Measurements from ENCODE around the gene MYRIP. TPM values are rescaled to one million over a fixed set of nuclear protein-coding genes. Genes with fewer than 3 reads are reported as not detected.

MYRIP gene
- total RNA-seq, 1 experiment from 2014 or later: 0.59 TPM

DNA sequence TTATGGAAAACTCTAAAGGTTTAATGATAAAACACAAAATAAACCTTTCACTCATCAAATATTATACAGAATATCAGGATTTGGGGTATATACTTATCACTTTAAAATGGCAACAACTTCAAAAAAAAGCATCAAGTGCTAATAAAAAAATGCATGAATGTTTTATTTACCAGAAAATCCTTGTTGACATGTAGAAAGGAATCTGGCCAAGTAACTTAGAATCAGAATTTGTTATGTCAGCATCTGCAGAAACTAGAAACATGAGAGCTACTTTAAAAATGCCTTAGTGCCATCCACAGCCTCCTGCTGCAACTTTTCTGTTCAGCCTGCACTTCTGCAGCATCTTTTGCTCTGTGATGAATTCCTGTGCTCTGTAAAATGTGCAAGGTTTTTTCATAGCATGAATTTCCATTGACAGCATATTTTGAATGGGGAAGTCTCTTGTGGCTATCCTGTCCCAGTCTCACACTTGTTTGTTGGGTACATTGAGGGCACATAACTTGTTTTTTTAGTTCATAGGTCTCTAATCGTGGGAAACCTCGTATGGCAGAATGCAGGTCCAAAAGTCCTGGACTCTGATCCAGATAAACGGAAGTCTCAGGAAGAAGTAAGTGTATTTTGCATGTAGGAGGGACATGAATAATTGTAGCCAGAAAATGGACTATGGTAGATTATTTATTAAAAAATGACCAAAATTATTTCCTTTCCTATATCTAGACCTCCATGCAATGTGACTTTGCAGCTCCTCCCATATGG lies 21.1 kb upstream of the MYRIP start:
- no peak overlapping the region for H3K4me3 Mint-ChIP-seq (ENCODE audit: unreplicated experiment)
- H3K27me3 Mint-ChIP-seq (ENCODE audit: insufficient read depth, unreplicated experiment): no peaks in the 10 kb centered on the region
- BruUV-seq (replicated peaks): no TSS peak
- H3K36me3 ChIP-seq (ENCODE audit: control insufficient read depth, insufficient read depth, low read length): no peaks in the 10 kb centered on the region
- CTCF ChIA-PET: no interaction called here
- H3K9me3 Mint-ChIP-seq (ENCODE audit: unreplicated experiment): no peaks in the 10 kb centered on the region
- TF ChIP-seq, protein P1, sequence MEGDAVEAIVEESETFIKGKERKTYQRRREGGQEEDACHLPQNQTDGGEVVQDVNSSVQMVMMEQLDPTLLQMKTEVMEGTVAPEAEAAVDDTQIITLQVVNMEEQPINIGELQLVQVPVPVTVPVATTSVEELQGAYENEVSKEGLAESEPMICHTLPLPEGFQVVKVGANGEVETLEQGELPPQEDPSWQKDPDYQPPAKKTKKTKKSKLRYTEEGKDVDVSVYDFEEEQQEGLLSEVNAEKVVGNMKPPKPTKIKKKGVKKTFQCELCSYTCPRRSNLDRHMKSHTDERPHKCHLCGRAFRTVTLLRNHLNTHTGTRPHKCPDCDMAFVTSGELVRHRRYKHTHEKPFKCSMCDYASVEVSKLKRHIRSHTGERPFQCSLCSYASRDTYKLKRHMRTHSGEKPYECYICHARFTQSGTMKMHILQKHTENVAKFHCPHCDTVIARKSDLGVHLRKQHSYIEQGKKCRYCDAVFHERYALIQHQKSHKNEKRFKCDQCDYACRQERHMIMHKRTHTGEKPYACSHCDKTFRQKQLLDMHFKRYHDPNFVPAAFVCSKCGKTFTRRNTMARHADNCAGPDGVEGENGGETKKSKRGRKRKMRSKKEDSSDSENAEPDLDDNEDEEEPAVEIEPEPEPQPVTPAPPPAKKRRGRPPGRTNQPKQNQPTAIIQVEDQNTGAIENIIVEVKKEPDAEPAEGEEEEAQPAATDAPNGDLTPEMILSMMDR (IDR thresholded peaks at IDR 0.05; ENCODE audit: insufficient read depth in 1 of 2, low read depth in 1 of 2, low read length in 1 of 2, severe bottlenecking in 1 of 2, unreplicated experiment in 1 of 2): no peak
- no peak overlapping the region for H3K4me3 ChIP-seq (ENCODE audit: low read depth, low read length)
- H3K27ac Mint-ChIP-seq (ENCODE audit: unreplicated experiment): no peak overlapping the region
- no peak for DNase-seq
- H3K9me3 ChIP-seq: no peaks in the 10 kb centered on the region
- H3K4me1 ChIP-seq: no peaks in the 10 kb centered on the region
- no peaks in the 10 kb centered on the region for H3K36me3 Mint-ChIP-seq (ENCODE audit: insufficient read depth, unreplicated experiment)
- intact Hi-C loops (cut with micrococcal nuclease; ENCODE audit: unreplicated experiment): no loop called here
- no peaks in the 10 kb centered on the region for H3K27me3 ChIP-seq (replicated peaks; ENCODE audit: control insufficient read depth, insufficient read depth, low read length)
- POLR2A ChIA-PET: no interaction called here
- H3K4me1 Mint-ChIP-seq (ENCODE audit: low read depth, unreplicated experiment): no peaks in the 10 kb centered on the region

- H3K4me1 ChIP-seq: no peaks in the 10 kb centered on the region
- DNase-seq: no peak
- CTCF ChIA-PET: no interaction called here
- no peaks in the 10 kb centered on the region for H3K4me1 Mint-ChIP-seq (ENCODE audit: low read depth, unreplicated experiment)
- H3K36me3 Mint-ChIP-seq (ENCODE audit: insufficient read depth, unreplicated experiment): no peaks in the 10 kb centered on the region
- no peak overlapping the region for H3K4me3 Mint-ChIP-seq (ENCODE audit: unreplicated experiment)
- TF ChIP-seq, protein P1 (IDR thresholded peaks at IDR 0.05; ENCODE audit: insufficient read depth in 1 of 2, low read depth in 1 of 2, low read length in 1 of 2, severe bottlenecking in 1 of 2, unreplicated experiment in 1 of 2): no peak
- no peak overlapping the region for H3K27ac Mint-ChIP-seq (ENCODE audit: unreplicated experiment)
- POLR2A ChIA-PET: no interaction called here
- no peak overlapping the region for H3K4me3 ChIP-seq (ENCODE audit: low read depth, low read length)
- no peaks in the 10 kb centered on the region for H3K27me3 ChIP-seq (replicated peaks; ENCODE audit: control insufficient read depth, insufficient read depth, low read length)
- peaks cover 7% of the 10 kb centered on the region for H3K27me3 Mint-ChIP-seq (ENCODE audit: insufficient read depth, unreplicated experiment)
- H3K9me3 ChIP-seq: no peaks in the 10 kb centered on the region
- BruUV-seq (replicated peaks): no TSS peak
- H3K36me3 ChIP-seq (ENCODE audit: control insufficient read depth, insufficient read depth, low read length): no peaks in the 10 kb centered on the region
- no peaks in the 10 kb centered on the region for H3K9me3 Mint-ChIP-seq (ENCODE audit: unreplicated experiment)
- intact Hi-C loops (cut with micrococcal nuclease; ENCODE audit: unreplicated experiment): no loop called here
These were observed 17.8 kb upstream of the MYRIP start for GRCh38 chr3:39791603-39792002.

DNA sequence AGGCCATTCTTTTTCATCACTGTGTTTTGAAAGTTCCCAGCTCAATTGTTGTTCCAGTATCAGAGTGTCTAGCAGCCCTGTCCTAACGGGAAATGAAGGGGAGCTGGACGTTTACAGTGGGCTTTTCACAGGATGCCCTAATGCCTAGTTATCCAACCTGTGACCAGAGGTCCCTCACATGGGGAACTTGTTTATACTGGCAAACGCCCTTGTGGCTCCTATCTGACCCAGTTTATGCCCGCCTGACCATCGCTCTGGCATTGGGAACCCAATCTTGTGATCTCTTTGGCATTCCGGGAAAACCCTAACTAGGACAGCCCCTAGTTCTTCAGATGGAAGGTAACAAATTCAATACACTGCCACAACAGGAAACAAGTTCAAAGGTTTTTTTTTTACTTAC lies 14.5 kb upstream of the MYRIP start:
- POLR2A ChIA-PET: no interaction called here
- CTCF ChIA-PET: no interaction called here
- no peak for DNase-seq
- Histone ChIP-seq H3K9me3 (no peaks in the 10 kb centered on the region), H3K36me3 (ENCODE audit: control insufficient read depth, insufficient read depth, low read length) (no peaks in the 10 kb centered on the region), H3K27me3 (replicated peaks; ENCODE audit: control insufficient read depth, insufficient read depth, low read length) (0 out of 2 replicates have a peak, but pooled peaks cover 3% of the 10 kb centered on the region), H3K4me3 (ENCODE audit: low read depth, low read length) (no peak overlapping the region), H3K4me1 (no peaks in the 10 kb centered on the region)
- no peak overlapping the region for H3K4me3 Mint-ChIP-seq (ENCODE audit: unreplicated experiment)
- H3K27ac Mint-ChIP-seq (ENCODE audit: unreplicated experiment): no peak overlapping the region
- intact Hi-C loops (cut with micrococcal nuclease; ENCODE audit: unreplicated experiment): no loop called here
- H3K4me1 Mint-ChIP-seq (ENCODE audit: low read depth, unreplicated experiment): no peaks in the 10 kb centered on the region
- BruUV-seq (replicated peaks): no TSS peak
- no peaks in the 10 kb centered on the region for H3K9me3 Mint-ChIP-seq (ENCODE audit: unreplicated experiment)
- H3K27me3 Mint-ChIP-seq (ENCODE audit: insufficient read depth, unreplicated experiment): peaks cover 13% of the 10 kb centered on the region
- H3K36me3 Mint-ChIP-seq (ENCODE audit: insufficient read depth, unreplicated experiment): no peaks in the 10 kb centered on the region
- TF ChIP-seq, protein P1 (IDR thresholded peaks at IDR 0.05; ENCODE audit: insufficient read depth in 1 of 2, low read depth in 1 of 2, low read length in 1 of 2, severe bottlenecking in 1 of 2, unreplicated experiment in 1 of 2): no peak
